Measurements from ENCODE around the gene PRCD. TPM values are rescaled to one million over a fixed set of nuclear protein-coding genes. Genes with fewer than 3 reads are reported as not detected.
"Not testable (repeated sequence)": the region's sequence is repeated elsewhere in the genome, so short reads cannot be mapped to it uniquely, and the experiment has no call there.

The PRCD gene
- total RNA-seq, 1 experiment from 2014 or later: 9.4 TPM

- DNase-seq (ENCODE audit: low spot score): no peak
Measured at GRCh38 chr17:76524598-76525512, 15.0 kb upstream of the PRCD start.

DNA sequence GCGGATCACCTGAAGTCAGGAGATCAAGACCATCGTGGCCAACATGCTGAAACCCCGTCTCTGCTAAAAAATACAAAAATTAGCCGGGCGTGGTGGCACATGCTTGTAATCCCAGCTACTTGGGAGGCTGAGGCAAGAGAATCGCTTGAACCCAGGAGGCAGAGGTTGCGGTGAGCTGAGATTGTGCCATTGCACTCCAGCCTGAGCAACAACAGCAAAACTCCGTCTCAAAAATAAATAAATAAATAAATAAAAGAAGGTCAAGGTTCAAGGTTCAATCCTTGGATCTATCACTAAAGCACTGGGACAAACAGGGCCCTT lies 14.4 kb upstream of the PRCD start:
- DNase-seq (ENCODE audit: low spot score); in situ Hi-C loops (cut with HindIII; ENCODE audit: low sequenced_read_pairs): not testable (repeated sequence)

More at GRCh38 chr17:76524598-76525512, 15.0 kb upstream of the PRCD start:
- in situ Hi-C loops (cut with HindIII; ENCODE audit: low sequenced_read_pairs): no loop called here

GRCh38 chr17:76527016-76527415 lies 12.8 kb upstream of the PRCD start:
- in situ Hi-C loops (cut with HindIII; ENCODE audit: low sequenced_read_pairs); DNase-seq (ENCODE audit: low spot score): not testable (repeated sequence)

- in situ Hi-C loops (cut with HindIII; ENCODE audit: low sequenced_read_pairs): no loop called here
- DNase-seq (ENCODE audit: low spot score): no peak
Measured at GRCh38 chr17:76527430-76528111, 12.3 kb upstream of the PRCD start.

GRCh38 chr17:76528156-76528527 lies 11.7 kb upstream of the PRCD start:
- DNase-seq (ENCODE audit: low spot score): no peak
- in situ Hi-C loops (cut with HindIII; ENCODE audit: low sequenced_read_pairs): no loop called here

- in situ Hi-C loops (cut with HindIII; ENCODE audit: low sequenced_read_pairs): no loop called here
- no peak for DNase-seq (ENCODE audit: low spot score)
Measured at GRCh38 chr17:76528528-76529223, 11.2 kb upstream of the PRCD start.

- in situ Hi-C loops (cut with HindIII; ENCODE audit: low sequenced_read_pairs): no loop called here
- DNase-seq (ENCODE audit: low spot score): no peak
Measured at GRCh38 chr17:76529224-76530094, 10.4 kb upstream of the PRCD start.

GRCh38 chr17:76530095-76530723 lies 9.6 kb upstream of the PRCD start:
- in situ Hi-C loops (cut with HindIII; ENCODE audit: low sequenced_read_pairs): no loop called here

GRCh38 chr17:76530811-76531485 lies 8.9 kb upstream of the PRCD start:
- in situ Hi-C loops (cut with HindIII; ENCODE audit: low sequenced_read_pairs): no loop called here
- DNase-seq (ENCODE audit: low spot score): no peak

More at GRCh38 chr17:76530095-76530723, 9.6 kb upstream of the PRCD start:
- DNase-seq (ENCODE audit: low spot score): no peak

- DNase-seq (ENCODE audit: low spot score): no peak
- in situ Hi-C loops (cut with HindIII; ENCODE audit: low sequenced_read_pairs): no loop called here
Measured at GRCh38 chr17:76531486-76532038, 8.3 kb upstream of the PRCD start.

- in situ Hi-C loops (cut with HindIII; ENCODE audit: low sequenced_read_pairs): no loop called here
Measured at GRCh38 chr17:76532072-76532651, 7.7 kb upstream of the PRCD start.

GRCh38 chr17:76533640-76534359 lies 6.0 kb upstream of the PRCD start:
- in situ Hi-C loops (cut with HindIII; ENCODE audit: low sequenced_read_pairs); DNase-seq (ENCODE audit: low spot score): not testable (repeated sequence)

More at GRCh38 chr17:76532072-76532651, 7.7 kb upstream of the PRCD start:
- DNase-seq (ENCODE audit: low spot score): no peak

- in situ Hi-C loops (cut with HindIII; ENCODE audit: low sequenced_read_pairs): no loop called here
- DNase-seq (ENCODE audit: low spot score): no peak
Measured at GRCh38 chr17:76534831-76535732, 4.8 kb upstream of the PRCD start.

- DNase-seq (ENCODE audit: low spot score): no peak
- in situ Hi-C loops (cut with HindIII; ENCODE audit: low sequenced_read_pairs): no loop called here
Measured at GRCh38 chr17:76535788-76536510, 3.9 kb upstream of the PRCD start.
